Retinal pigment epithelial cell (primary cell): ENCODE data around the gene EIF1AX.
A peak's percentile ranks its signal among the peaks of the same experiment; 100 is the strongest.
"Not testable (repeated sequence)": the region's sequence is repeated elsewhere in the genome, so short reads cannot be mapped to it uniquely, and the experiment has no call there.

Experiments
- DNase-seq: peaks from one replicate; pipeline ENCODE4 v3.0.0-alpha.2; 2010; ENCODE audit warnings: low read depth
- H3K4me3 ChIP-seq: 2 replicates; pipeline ENCODE4 v1.5.1; 2011; ENCODE audit warnings: mild to moderate bottlenecking, low read length, control low read depth, moderate library complexity
- CTCF ChIP-seq: conservative IDR thresholded peaks from 2 replicates; pipeline ENCODE4 v1.5.1; 2011; ENCODE audit warnings: low read depth, low read length, control low read depth, inconsistent platforms

The EIF1AX gene

GRCh38 chrX:20128670-20129069 is 13.0 kb downstream of the EIF1AX start:
- no peak for DNase-seq

GRCh38 chrX:20127440-20127839 is 14.2 kb downstream of the EIF1AX start:
- not testable (repeated sequence) for H3K4me3 ChIP-seq, DNase-seq
- TF ChIP-seq CTCF, result peak; percentile 37

More at GRCh38 chrX:20128670-20129069, 13.0 kb downstream of the EIF1AX start:
- no peak overlapping the region for H3K4me3 ChIP-seq
- no peak for TF ChIP-seq CTCF

- not testable (repeated sequence) for DNase-seq, H3K4me3 ChIP-seq
Observed at GRCh38 chrX:20126833-20127232, 14.8 kb downstream of the EIF1AX start.

GRCh38 chrX:20124964-20125363 is 16.7 kb downstream of the EIF1AX start:
- TF ChIP-seq CTCF, result no peak
- no peak overlapping the region for H3K4me3 ChIP-seq
- DNase-seq, result no peak

- no peak overlapping the region for H3K4me3 ChIP-seq
- DNase-seq, result no peak
- no peak for TF ChIP-seq CTCF
Observed at GRCh38 chrX:20118065-20118824, 23.4 kb downstream of the EIF1AX start.

- TF ChIP-seq CTCF, result no peak
- no peak for DNase-seq
- H3K4me3 ChIP-seq, result peak within 1 kb of the TSS; percentile 42
Observed at GRCh38 chrX:20116577-20117240, 24.9 kb downstream of the EIF1AX start, which contains the start of gene MAP7D2. Gene MAP7D2 (minus strand): TSS chrX:20116907. CDS start chrX:20116879, 28 bp downstream.

- no peak for TF ChIP-seq CTCF
- H3K4me3 ChIP-seq, result peak overlapping the region; percentile 42
- no peak for DNase-seq
Observed at GRCh38 chrX:20116087-20116576, 25.5 kb downstream of the EIF1AX start.
